ENCODE data around the gene RTBDN.

DNA sequence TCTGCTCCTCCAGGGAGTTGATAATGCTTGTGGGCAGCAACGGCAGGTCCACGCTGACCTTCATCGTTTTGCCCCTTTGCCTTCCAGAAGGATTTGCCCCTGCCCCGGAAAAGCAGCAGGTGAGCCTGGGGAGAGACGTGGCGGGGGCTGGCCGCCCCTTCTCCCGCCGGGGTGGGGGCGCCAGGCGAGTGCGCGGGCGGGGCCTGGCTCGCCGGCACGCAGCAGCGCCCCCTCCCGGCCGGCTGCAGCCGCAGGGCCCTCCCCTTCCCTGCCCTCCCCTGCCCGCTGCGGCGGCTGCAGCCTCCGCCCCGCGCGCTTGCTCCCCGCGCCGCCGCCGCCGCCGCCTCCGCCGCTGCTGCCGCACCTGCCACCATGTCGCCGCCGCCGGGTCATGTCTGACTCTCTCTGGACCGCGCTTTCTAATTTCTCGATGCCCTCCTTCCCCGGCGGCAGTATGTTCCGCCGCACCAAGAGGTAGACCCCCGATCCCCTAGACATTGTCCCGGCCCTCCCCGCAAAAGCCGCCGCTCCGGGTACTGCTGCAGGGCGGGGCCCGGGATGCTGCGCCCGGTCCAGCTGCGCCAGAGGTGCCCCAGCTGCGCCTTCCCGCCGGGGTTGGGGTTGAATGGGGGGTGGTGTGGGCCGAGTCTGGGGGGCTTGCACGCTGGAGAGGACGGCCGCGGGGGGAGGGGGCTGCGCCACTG is 4.0 kb upstream of the RTBDN start, which contains the start of gene MAST1:
- TF ChIP-seq POLR2AphosphoS5 (IDR thresholded peaks at IDR 0.05) (no peak), EP300 (IDR thresholded peaks at IDR 0.05; ENCODE audit: low read depth) (no peak)
- TF ChIP-seq, protein P1, sequence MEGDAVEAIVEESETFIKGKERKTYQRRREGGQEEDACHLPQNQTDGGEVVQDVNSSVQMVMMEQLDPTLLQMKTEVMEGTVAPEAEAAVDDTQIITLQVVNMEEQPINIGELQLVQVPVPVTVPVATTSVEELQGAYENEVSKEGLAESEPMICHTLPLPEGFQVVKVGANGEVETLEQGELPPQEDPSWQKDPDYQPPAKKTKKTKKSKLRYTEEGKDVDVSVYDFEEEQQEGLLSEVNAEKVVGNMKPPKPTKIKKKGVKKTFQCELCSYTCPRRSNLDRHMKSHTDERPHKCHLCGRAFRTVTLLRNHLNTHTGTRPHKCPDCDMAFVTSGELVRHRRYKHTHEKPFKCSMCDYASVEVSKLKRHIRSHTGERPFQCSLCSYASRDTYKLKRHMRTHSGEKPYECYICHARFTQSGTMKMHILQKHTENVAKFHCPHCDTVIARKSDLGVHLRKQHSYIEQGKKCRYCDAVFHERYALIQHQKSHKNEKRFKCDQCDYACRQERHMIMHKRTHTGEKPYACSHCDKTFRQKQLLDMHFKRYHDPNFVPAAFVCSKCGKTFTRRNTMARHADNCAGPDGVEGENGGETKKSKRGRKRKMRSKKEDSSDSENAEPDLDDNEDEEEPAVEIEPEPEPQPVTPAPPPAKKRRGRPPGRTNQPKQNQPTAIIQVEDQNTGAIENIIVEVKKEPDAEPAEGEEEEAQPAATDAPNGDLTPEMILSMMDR (IDR thresholded peaks at IDR 0.05): peak in 3 of 5 experiments; percentile 36 to 48 (median 40)

Data from transverse colon (tissue), 4 donors.